SJCRH30 (cell line): Measurements from ENCODE around the gene SPDYE2B. TPM values are rescaled to one million over a fixed set of nuclear protein-coding genes. Genes with fewer than 3 reads are reported as not detected.
A peak's percentile ranks its signal among the peaks of the same experiment; 100 is the strongest.
"Not testable (repeated sequence)": the region's sequence is repeated elsewhere in the genome, so short reads cannot be mapped to it uniquely, and the experiment has no call there.

Source experiments
- DNase-seq, 2 experiments: peaks; one replicate each; pipeline ENCODE4 v3.0.0-alpha.2; 2015 to 2020
- H3K27ac ChIP-seq: fragments of 250-450 bp; sonication (Bioruptor Pico); 2 replicates; pipeline ENCODE4 v1.5.1; 2020; ENCODE audit warnings: mild to moderate bottlenecking, moderate library complexity
- H3K27me3 ChIP-seq: fragments of 250-450 bp; sonication (Bioruptor Pico); 2 replicates; pipeline ENCODE4 v1.5.1; 2020; ENCODE audit warnings: mild to moderate bottlenecking, moderate library complexity
- H3K36me3 ChIP-seq: fragments of 250-450 bp; sonication (Bioruptor Pico); 2 replicates; pipeline ENCODE4 v1.5.1; 2020; ENCODE audit warnings: mild to moderate bottlenecking, moderate library complexity
- H3K4me1 ChIP-seq: fragments of 250-450 bp; sonication (Bioruptor Pico); 2 replicates; pipeline ENCODE4 v1.5.1; 2020; ENCODE audit warnings: mild to moderate bottlenecking, moderate library complexity
- H3K4me3 ChIP-seq: fragments of 250-450 bp; sonication (Bioruptor Pico); 2 replicates; pipeline ENCODE4 v1.5.1; 2020; ENCODE audit warnings: mild to moderate bottlenecking, moderate library complexity
- H3K9me3 ChIP-seq: fragments of 250-450 bp; sonication (Bioruptor Pico); replicated peaks from 2 replicates; pipeline ENCODE4 v1.5.1; 2020; ENCODE audit warnings: mild to moderate bottlenecking, moderate library complexity
- total RNA-seq: library from RNA; depleted of rRNA; stranded (reverse); fragments of >200 nt; shearing (Covaris generic); gene quantifications from 2 replicates; pipeline ENCODE4 v1.2.3, GENCODE V29; 2014

SPDYE2B gene
- total RNA-seq, 1 experiment from 2014 or later = not detected

DNA sequence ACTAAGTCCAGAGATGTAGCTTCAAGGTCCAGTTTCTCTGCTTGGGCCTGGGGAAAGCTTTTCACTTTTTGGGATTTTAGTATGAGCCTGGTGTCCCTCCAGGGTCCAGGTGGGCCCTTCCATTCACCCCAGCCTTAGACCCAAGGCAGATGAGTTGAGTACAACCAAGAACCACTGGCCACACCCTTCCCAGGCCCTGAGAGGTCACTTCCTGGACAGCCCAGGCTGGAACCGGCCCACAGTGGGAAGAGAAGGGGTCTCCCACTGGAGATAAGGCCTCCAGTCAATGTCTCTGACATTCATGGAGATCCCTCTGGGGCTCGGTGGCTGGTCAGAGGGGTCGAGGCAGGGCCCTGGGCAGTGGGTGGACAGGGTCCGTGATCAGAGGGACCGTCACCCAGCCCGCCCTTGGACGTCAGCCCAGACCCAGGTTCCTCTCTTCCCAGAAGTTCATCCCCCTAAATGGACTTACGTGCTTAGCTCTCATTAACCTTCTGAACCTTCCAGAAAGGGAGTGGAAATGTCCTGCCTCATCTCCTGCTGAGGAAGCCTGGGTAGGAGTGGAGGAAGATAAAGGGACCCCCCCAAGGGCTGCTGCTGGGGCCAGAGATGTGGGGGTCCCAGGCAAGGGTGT, 22.7 kb upstream of the SPDYE2B start:
- not testable (repeated sequence) for H3K4me3 ChIP-seq, H3K4me1 ChIP-seq, DNase-seq, H3K36me3 ChIP-seq, H3K27ac ChIP-seq, H3K27me3 ChIP-seq, H3K9me3 ChIP-seq

- H3K4me1 ChIP-seq, H3K27ac ChIP-seq, DNase-seq, H3K4me3 ChIP-seq, H3K9me3 ChIP-seq, H3K27me3 ChIP-seq, H3K36me3 ChIP-seq: not testable (repeated sequence)
These were observed 19.5 kb upstream of the SPDYE2B start for GRCh38 chr7:102630622-102631021.

DNA sequence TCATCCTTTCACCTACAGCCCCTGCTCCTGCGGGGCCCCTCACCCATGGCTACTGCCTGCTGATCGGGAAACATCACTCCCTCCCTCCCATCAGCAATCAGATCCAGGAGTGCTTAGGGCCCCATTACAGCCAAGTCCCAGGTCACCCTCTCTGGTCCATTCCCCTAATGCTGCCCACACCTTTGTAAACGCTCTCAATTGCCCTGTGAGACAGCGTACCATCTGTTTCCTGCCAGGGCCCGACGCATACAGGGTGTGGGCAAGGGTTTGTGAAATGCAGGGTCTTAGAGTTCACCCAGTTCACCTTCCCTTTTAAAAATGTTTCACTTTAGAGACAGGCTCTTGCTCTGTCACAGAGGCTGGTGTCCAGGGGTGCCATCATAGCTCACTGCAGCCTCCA, 15.8 kb upstream of the SPDYE2B start:
- DNase-seq, H3K27ac ChIP-seq, H3K9me3 ChIP-seq, H3K27me3 ChIP-seq, H3K4me1 ChIP-seq, H3K36me3 ChIP-seq, H3K4me3 ChIP-seq: not testable (repeated sequence)

GRCh38 chr7:102635354-102635753, 14.8 kb upstream of the SPDYE2B start:
- H3K27ac ChIP-seq, H3K4me1 ChIP-seq, H3K27me3 ChIP-seq, H3K9me3 ChIP-seq, H3K4me3 ChIP-seq, H3K36me3 ChIP-seq, DNase-seq: not testable (repeated sequence)

DNA sequence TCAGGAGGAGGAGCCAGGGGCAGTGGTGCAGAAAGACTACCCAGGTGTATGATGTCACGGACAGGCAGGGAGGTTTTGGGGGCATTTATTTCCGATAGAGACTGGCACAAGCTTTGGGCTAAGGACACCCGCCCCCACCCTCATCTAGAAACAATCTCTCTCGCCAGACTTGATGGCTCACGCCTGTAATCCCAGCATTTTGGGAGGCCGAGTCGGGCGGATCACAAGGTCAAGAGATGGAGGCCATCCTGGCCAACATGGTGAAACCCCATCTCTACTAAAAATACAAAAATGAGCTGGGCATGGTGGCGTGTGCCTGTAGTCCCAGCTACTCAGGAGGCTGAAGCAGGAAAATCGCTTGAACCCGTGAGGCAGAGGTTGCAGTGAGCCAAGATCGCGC, 13.2 kb upstream of the SPDYE2B start:
- DNase-seq, H3K4me1 ChIP-seq, H3K27ac ChIP-seq, H3K27me3 ChIP-seq, H3K9me3 ChIP-seq, H3K4me3 ChIP-seq, H3K36me3 ChIP-seq: not testable (repeated sequence)

GRCh38 chr7:102638848-102639247, 11.3 kb upstream of the SPDYE2B start:
- peak; percentile 0 to 1 for DNase-seq
- not testable (repeated sequence) for H3K9me3 ChIP-seq, H3K36me3 ChIP-seq, H3K27me3 ChIP-seq, H3K4me3 ChIP-seq, H3K27ac ChIP-seq, H3K4me1 ChIP-seq

DNA sequence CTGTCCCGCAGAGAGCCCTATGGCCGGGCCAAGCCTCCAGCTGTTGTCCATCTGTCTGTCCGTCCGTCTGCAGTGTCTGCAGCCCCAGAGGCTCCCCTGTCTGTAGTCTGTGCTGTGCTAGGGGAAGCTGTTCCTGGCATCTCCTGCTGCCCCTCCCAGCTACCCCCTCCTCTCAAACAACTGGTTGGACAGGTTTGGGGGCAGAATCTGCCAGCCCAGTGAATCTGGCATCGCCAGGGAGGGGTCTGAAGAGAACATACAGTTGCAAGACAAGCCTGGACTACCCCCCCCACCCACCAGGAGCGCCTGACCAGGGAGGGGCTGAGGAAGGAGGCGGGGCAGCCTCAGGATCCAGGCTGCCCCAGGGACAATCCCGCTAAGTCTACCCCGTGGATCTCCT, 7.4 kb upstream of the SPDYE2B start, which contains the start of gene UPK3BL1:
Gene UPK3BL1, minus strand, starts transcription at position 101 of the 400 bp plus-strand sequence. Its CDS starts 50 bp downstream, at position 51.
- H3K36me3 ChIP-seq, H3K9me3 ChIP-seq, H3K27ac ChIP-seq, H3K27me3 ChIP-seq, DNase-seq, H3K4me3 ChIP-seq, H3K4me1 ChIP-seq: not testable (repeated sequence)

DNA sequence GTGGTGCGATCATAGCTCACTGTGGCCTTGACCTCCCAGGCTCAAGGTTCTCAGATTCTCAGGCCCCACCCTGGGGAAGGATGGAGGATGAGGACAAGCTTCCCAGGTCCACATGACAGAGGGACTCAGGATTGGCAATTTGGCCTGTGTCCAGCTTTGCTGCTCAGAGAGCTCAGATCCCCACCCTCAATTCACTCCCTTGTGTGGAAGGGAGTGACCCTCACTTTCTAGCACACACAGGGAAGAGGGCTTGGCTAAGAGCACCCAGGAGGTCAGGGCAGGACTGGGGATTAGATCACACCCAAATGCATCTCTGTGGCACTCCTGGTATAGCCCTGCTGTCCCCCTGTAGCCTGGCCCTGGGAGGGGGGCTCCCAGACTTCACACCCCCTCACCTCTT, 6.7 kb upstream of the SPDYE2B start:
- H3K4me3 ChIP-seq, H3K9me3 ChIP-seq, DNase-seq, H3K27me3 ChIP-seq, H3K36me3 ChIP-seq, H3K27ac ChIP-seq, H3K4me1 ChIP-seq: not testable (repeated sequence)

GRCh38 chr7:102647813-102648212, 2.3 kb upstream of the SPDYE2B start:
- not testable (repeated sequence) for H3K9me3 ChIP-seq, DNase-seq, H3K36me3 ChIP-seq, H3K27me3 ChIP-seq, H3K27ac ChIP-seq, H3K4me1 ChIP-seq, H3K4me3 ChIP-seq

DNA sequence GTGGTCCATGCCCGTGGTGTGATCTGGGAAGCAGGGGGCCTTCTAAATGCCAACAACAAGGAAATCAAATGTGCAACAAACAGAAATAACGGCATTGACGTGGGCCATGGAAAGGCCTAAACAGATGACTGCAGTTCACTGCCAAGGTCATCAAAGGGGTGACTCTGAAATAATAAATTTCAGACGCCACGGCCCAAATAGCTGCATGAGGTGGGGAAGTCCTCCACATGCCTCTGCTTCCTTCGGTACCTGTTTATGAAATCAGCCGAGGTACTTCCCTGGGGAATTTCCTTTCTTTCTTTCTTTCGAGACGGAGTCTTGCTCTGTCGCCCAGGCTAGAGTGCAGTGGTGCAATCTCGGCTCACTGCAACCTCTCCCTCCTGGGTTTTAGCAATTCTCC, 14.6 kb downstream of the SPDYE2B start:
- H3K27ac ChIP-seq, H3K4me3 ChIP-seq, DNase-seq, H3K9me3 ChIP-seq, H3K36me3 ChIP-seq, H3K27me3 ChIP-seq, H3K4me1 ChIP-seq: not testable (repeated sequence)

- not testable (repeated sequence) for H3K9me3 ChIP-seq, DNase-seq, H3K36me3 ChIP-seq, H3K27ac ChIP-seq, H3K4me3 ChIP-seq, H3K4me1 ChIP-seq, H3K27me3 ChIP-seq
These were observed 16.7 kb downstream of the SPDYE2B start for GRCh38 chr7:102666850-102667249.

DNA sequence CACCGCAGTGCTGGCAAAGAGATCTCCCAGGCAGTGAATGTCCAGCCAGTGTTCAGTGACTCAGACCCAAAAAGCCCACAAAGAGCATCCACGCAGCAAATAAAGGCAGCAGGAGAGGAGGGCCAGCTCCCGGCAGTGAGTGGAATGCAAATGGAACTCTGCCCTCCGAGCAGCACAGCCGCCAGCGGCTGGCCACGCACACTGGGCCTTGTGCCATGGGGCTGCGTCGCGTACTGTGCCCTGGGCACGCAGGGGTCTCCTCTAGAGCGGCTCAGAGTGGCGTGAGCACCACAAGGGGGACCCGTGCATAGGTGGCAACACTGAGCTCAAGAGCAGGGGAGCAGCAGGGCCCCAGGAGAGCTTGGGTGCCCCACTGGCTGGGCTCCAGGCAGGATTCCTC, 17.4 kb downstream of the SPDYE2B start:
- not testable (repeated sequence) for H3K9me3 ChIP-seq, H3K4me3 ChIP-seq, H3K4me1 ChIP-seq, H3K27me3 ChIP-seq, H3K27ac ChIP-seq, DNase-seq, H3K36me3 ChIP-seq

DNA sequence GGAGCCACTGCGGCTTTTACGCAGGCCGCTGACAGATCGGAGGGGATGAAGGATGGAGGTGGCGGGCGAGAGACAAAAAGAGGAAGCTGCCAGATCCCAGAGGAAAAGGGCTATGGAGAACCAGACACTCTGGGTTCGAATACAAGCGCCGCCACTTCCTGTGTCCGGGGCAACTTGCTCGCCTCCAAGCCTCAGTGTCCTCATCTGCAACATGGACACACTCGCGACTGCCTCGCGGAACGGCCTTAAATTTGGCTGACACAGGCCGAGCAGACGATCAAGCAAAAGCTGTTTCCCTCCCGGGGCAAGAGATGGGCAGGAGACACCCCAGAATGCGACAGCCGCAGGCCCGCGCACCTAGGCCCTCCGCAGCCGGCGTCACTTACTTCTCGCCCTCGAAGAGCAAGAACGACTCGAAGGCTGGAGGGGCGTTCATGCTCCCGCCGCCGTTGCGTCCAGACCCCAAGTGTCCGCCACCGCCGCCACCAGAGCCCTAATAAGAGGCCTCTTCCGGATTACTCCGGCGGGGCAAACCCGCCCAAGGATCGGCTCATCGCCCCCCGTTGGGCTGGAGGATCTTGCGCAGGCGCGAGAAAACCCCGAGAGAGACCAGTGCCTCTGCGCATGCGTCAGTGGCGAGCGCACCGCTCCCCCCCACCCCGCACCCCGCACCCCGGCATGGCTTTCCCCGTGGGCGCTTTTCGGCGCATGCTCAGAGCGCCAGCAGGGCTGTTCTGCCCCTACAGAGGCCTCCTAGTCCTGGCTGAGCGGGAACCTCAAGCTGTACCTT, 21.2 kb downstream of the SPDYE2B start, which contains the start of gene POLR2J2:
Gene POLR2J2, minus strand, starts transcription at position 498 of the 790 bp plus-strand sequence. Its CDS starts 62 bp downstream, at position 436.
- not testable (repeated sequence) for H3K9me3 ChIP-seq, H3K4me1 ChIP-seq, H3K27me3 ChIP-seq, H3K36me3 ChIP-seq, H3K27ac ChIP-seq, DNase-seq
- peak within 1 kb of the TSS; percentile 56 for H3K4me3 ChIP-seq

DNA sequence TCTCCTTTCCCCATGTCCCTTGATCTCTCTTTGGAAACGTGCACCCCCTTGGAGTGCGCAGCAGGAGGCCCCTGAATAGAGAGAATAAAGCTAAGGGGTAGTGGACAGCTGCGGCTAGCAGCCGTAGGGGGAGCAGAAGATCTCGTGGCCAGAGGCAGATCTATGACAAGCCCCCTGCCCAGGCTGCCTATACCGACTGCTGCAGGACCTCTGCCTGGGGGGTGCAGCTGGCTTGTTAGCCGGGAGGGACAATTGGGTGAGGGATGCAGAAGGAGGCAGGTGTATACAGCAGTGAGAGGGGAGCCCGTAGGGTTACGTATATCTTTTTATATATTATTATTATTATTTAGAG, 21.8 kb downstream of the SPDYE2B start:
- H3K36me3 ChIP-seq, H3K4me1 ChIP-seq, H3K4me3 ChIP-seq, H3K9me3 ChIP-seq, DNase-seq, H3K27ac ChIP-seq, H3K27me3 ChIP-seq: not testable (repeated sequence)

GRCh38 chr7:102673447-102674067, 23.4 kb downstream of the SPDYE2B start:
- not testable (repeated sequence) for H3K27ac ChIP-seq, H3K9me3 ChIP-seq, H3K36me3 ChIP-seq, H3K4me3 ChIP-seq, H3K27me3 ChIP-seq, H3K4me1 ChIP-seq, DNase-seq
